ENCODE results near the gene IGLON5. TPM values are rescaled to one million over a fixed set of nuclear protein-coding genes. Genes with fewer than 3 reads are reported as not detected.

Gene IGLON5
- total RNA-seq, 1 donor from 2014 or later = 0.05 TPM

DNA sequence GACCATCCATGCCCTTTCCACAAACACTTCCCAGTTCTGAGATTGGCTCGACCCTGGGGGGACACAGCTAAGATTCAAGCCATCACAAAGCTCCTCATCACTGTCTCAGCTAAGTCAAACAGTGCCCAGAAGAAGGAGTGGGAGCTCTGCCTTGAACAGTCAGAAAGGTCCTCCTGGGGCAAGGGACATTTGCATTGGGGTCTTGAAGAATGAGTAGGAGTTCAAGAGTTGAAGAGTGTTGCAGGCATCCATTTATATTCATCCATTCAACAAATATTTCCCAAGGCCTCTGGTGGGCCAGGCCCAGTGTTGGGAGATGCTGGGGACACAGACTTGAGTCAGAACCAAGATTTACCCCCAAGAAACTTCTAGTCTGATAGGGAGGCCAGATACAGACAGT, 6.5 kb downstream of the IGLON5 start:
- DNase-seq (ENCODE audit: low read depth) = no peak

DNA sequence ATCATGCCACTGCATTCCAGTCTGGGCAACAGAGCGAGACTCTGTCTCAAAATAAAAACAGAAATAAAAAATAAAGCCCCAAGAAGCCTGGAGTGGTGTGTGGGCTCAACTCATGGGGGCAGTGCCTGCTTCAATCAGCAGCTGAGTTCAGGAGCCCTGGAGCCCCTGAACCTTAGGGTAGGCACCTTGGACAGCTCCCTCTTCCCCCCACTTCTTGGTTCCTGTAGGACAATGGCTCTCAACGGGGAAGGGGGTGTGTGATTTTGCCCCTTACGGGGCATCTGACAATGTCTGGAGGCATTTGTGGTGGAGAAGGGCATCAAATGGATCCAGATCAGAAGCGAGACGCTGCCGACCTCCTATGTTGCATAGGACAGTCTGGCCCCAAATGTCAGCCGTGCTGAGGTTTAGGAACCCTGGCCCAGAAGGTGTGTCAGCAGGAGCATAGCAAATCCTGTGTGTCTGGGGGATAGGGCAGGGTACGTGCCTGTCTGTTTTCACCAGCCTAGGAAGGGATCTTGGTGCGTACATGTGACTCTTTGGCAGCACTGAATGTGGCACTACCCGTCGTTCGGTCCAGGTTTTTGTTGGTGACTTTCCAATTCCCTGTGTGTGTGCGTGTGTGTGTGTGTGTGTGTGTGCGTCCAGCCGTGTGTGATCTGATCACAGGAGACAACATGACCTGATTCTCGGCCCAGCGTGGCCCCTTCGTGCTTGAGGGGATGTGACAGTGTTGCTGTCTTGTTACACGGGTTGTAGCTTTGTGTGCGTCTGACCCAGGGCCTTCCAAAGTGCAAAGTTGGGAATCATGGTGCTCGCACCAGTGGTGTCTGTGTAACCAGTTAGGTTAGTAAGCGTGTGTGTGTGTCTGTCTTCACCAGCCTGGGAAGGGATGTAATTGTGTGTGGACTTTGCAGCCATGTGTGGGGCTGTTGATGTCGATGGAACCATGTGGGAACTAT, 7.5 kb downstream of the IGLON5 start:
- DNase-seq (ENCODE audit: low read depth) = no peak

DNA sequence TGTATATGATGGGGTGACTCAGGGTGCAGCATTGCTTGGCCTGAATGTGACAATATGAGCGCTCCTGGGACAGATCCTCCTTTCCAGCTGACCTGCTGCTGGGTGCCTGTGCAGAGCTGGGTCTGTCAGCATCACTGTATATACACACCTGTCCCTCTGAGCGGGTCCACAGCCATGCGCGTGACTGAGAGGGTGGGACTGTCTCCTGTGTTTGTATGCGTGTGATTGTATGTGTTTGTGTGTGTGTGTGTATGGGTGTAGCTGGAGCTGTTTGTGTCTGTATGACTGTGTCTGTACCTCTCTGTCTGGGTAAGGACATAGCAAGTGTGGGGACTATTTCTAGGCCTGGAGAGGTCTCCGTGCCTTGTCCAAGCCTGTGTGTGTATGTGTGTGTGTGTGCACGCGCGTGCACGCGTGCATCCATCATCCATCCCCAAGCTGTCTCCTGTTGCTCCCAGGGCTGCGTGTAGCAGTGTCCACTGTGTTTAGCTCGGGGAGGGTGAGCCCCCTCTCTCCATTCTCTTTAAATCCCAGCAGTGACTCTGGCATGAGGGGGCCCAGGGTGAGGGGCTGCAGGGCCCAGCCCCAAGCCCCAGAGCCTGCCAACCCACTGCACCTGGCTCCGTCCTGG, 8.3 kb downstream of the IGLON5 start:
- no peak for DNase-seq (ENCODE audit: low read depth)

DNA sequence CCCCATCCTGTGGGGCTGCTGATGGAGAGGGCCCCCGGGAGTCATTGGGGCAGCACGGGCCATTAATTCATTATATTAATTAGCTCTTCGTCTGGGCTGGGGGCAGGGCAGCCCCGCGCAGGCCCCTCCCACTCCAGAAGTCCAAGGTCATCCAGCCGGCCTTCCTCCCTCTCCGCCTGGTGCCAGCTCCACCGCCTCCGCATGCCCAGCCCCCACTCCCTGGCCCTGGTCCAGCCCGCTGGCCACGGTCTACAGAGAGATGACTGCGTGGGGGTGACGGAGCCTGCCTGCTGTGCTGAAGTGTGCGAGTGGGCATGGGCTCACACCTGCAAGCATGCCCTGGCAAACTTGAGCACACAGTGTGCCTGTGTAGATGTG, 8.8 kb downstream of the IGLON5 start:
- no peak for DNase-seq (ENCODE audit: low read depth)

DNA sequence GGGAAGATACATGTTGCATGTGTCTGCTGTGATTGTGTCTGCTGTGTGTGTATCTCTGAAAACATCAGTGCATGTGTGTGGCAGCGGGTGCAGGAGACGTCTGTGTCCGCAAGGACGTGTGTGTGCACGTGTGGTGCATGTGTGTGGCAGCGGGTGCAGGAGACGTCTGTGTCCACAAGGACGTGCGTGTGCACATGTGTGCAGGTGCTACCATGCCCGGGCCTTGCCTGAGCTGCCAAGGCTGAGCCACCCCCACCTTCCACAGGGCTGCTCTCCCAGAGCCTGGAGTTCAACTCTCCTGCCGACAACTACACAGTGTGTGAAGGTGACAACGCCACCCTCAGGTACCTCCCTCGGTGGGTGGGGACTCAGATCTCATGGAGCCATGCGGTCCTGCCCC, 10.4 kb downstream of the IGLON5 start:
- no peak for DNase-seq (ENCODE audit: low read depth)

DNA sequence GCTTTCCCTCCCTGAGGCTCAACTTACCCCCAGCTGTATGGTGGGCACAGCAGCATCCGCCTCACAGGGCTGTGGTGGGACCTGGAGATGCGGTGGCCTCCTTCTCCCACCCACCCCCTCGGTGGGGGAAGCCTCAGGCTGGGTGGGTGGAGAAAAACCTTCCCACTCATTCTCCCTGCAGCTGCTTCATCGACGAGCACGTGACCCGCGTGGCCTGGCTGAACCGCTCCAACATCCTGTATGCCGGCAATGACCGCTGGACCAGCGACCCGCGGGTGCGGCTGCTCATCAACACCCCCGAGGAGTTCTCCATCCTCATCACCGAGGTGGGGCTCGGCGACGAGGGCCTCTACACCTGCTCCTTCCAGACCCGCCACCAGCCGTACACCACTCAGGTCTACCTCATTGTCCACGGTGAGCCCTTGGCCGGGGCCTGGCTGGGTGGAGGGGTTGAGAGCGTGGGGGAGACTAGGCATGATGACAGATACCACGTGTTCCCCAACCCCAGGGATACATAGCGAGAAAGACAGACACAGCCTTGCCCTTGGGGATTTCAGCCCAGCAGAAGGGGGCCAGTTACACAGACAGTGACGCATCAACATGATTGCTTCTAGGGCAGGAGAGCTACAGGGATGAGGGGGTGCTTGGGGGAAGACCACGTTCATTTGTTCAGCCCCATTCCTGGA, 12.2 kb downstream of the IGLON5 start:
- DNase-seq (ENCODE audit: low read depth) = no peak

DNA sequence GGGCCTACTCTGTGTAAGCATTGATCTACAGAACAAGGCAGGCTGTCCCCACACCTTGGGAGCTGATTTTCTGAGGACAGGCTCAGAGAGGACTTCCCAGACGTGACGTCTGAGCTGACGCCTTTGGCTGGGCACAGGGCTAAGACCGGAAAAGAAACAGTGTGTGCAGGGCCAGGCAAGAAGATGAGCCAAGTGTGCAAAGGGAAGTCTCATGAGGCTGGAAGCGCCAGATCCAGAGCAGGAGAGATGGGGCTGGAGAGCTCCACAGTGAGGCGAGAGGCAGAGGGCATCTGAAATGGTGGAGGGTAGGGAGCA, 12.7 kb downstream of the IGLON5 start:
- DNase-seq (ENCODE audit: low read depth) = no peak

DNA sequence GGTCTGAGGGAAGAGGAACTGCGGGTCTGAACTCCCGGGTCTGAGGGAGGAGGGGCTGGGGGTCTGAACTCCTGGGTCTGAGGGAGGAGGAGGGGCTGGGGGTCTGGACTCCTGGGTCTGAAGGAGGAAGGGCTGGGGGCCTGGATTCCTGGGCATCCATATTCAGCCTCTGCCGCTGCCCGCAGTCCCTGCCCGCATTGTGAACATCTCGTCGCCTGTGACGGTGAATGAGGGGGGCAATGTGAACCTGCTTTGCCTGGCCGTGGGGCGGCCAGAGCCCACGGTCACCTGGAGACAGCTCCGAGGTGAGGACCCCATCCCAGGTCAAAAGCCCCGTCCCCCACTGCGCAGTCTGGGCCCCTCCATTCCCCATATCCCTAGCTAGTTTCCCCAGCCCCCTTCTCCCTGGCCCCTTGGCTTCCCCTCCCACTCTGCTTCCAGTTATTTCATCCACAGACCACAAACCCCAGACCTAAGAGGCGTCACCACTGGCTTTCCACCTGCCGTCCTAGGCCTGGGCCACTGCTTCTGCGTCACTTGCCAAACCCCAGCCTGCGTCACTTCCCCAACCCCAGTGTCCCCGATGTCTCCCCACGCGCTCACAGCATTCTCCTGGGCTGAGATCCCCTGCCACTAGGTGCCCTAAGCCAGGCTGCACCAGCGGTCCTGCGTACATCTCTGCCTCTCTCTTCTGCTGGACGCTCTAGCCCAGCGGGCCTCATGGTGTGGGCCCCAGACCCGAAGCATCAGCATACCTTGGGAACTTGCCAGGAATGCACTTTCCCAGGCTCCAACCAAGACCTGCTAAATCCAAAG, 13.9 kb downstream of the IGLON5 start:
- DNase-seq (ENCODE audit: low read depth) = no peak

DNA sequence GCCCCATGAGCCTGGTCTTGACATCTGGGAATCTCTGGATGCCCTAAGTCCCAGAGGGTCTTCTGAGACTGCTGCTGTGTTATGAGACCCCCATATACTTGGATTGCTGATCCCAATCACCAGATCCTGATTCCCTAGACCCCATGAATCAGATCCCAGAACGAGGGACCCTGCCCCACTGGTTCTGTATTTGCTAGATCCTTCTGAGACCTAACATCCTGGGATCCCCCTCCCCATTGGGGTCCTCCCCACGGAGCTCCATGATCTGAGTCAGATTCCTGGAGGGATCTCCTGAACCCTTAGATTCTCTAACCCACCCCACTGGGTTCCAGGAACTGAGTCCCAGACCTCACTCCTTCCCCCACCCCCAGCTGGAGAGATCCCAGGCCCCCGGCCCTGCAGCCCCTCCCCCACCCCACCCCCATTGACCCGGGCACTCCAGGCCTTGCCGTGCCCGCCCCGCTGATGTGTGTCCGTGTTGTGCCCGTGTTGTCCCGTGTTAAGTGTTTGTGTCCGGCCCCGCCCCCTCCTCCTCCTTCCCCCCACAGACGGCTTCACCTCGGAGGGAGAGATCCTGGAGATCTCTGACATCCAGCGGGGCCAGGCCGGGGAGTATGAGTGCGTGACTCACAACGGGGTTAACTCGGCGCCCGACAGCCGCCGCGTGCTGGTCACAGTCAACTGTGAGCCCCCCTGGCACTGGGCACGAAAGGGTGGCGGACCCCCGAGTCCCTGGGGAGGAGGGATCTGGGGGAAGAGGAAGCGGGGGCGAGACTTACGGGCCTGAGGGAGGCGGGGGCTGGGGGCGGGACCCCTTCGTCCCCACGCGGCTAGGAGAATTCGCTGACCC, 15.0 kb downstream of the IGLON5 start:
- DNase-seq (ENCODE audit: low read depth) = no peak

DNA sequence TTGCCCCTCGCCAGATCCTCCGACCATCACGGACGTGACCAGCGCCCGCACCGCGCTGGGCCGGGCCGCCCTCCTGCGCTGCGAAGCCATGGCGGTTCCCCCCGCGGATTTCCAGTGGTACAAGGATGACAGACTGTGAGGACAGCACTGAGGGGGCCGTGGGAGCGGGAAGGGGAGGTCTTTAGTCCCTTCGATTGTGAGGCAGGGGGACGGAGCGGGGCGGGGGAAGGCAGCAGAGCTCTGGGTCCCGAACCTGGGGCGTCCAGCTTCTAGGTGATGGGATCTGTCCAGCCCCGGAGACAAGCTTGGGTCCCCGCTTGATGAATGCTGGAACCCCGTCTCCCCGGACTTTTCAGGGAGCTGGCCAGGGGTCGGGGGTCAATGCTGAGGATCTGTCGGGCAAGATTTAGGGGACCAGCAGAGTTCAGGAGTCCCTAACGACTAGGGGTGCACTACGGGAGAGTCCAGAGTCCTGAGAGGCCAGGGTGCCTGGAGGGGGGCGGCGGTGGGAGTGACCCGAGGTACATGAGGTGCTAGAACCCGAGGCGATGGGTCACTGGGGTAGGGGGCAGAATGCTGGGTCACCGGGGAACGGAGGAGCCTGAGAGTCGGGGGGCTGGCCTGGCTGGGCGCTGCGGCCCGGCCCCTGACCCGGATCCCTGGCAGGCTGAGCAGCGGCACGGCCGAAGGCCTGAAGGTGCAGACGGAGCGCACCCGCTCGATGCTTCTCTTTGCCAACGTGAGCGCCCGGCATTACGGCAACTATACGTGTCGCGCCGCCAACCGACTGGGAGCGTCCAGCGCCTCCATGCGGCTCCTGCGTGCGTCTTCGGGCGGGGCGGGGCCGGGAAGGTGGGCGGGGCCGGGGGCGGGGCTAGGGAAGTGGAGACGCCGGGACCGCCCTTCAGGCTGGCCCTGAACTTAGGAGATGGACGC, 15.9 kb downstream of the IGLON5 start:
- DNase-seq (ENCODE audit: low read depth) = peak; percentile 3

DNA sequence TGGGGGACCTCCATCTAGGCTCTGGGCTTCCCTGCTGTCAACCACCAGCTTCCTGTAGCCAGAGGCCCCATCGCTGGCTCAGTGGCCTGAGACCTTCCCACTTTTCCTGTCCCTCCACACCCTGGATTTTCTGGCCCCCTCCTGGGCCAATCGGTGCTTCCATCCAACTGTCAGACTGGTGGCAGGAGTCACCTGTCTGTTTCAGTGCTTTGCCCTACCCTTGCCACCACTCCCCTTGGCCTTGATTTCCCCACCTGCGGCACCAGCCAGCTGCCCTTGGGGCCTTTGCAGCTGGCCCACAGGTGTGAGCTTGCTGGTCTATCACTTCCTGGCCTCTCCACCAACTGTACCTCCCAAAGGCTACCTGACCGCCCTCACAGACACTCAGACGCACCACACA, 18.0 kb downstream of the IGLON5 start:
- DNase-seq (ENCODE audit: low read depth) = no peak

DNA sequence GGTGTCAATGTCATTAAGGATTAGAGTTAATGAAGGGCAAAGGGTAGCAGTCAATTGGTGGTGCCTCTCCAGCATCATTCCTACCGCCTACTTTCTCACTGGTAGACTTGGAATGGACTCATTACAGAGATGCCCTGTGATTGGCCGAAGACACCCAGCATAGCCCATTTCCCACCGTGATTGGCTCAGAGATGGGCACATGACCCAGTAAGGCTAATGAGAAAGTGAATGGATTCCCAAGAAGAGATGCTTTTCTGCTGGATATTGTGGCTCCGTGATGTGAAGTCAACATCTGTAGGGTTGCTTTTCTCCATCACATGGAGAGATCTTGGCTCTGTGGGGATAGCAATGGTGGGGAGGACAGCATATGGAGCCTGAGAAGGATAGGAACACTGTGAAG, 18.9 kb downstream of the IGLON5 start:
- no peak for DNase-seq (ENCODE audit: low read depth)

DNA sequence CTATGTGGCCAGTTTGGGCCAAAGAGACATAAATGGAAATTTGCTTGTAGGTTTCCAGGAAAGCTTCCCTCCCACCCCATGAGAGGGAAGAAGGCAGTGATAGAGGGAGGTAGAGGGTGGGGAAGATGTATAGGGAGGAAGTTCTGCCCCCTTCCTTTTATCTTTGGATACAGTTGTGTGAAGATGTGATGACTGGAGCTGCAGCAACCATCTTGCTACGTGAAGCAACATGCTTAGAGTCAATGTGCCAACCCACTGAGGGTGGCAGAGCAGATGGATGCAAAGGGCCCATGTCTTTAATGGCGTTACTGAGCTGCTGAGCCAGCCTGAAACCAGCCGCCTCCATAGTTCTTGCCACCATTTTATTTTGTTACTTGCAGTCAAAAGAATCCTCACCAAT, 19.7 kb downstream of the IGLON5 start:
- DNase-seq (ENCODE audit: low read depth) = no peak

DNA sequence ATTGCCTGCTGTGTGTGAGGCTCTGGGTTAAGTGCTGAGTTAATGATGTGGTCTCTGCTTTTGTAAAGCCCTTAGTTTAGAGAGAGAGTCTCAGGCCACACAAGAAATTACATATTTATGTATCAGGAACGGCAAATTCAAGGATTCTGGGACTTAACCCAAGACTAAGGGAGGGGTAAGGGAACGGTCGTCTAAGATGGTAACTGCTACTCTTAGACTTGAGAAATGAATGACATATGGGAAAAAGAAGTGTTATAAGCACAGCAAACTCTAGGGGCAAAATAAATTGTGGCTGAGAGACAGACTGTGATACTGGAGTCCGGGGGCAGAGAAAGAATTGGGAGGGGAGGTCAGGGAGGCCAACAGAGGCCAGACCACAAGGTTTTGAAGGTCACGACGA, 20.3 kb downstream of the IGLON5 start:
- DNase-seq (ENCODE audit: low read depth) = no peak

DNA sequence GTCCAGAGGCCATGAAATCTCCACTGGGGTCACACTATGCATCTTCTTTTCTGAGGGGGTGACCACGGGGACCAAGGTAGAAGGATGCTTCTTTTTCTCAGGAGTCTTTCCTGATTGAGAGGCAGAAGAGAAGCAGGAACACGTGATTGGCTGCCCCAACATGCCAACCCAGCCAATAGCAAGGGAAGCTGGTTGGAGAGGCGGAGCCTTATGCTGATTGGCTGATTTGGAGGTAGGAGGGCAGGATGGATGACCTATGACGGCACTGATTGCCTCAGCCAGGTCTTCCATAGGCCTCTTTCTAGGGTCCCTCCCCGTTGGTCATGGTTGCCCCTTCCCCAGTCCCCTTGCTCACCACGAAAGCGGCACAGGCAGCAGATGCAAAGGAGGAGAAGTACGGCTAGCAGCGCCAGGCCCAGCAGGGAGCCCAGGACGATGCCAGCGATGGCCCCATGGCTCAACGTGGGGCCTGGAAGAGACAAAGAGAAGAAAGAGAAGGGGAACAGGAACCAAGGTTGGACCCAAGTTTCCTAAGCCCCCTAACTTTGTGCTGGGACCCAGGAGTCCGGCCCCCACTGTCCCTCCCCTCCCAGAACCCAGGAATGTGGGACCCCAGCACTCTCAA, 22.5 kb downstream of the IGLON5 start:
- DNase-seq (ENCODE audit: low read depth) = no peak

DNA sequence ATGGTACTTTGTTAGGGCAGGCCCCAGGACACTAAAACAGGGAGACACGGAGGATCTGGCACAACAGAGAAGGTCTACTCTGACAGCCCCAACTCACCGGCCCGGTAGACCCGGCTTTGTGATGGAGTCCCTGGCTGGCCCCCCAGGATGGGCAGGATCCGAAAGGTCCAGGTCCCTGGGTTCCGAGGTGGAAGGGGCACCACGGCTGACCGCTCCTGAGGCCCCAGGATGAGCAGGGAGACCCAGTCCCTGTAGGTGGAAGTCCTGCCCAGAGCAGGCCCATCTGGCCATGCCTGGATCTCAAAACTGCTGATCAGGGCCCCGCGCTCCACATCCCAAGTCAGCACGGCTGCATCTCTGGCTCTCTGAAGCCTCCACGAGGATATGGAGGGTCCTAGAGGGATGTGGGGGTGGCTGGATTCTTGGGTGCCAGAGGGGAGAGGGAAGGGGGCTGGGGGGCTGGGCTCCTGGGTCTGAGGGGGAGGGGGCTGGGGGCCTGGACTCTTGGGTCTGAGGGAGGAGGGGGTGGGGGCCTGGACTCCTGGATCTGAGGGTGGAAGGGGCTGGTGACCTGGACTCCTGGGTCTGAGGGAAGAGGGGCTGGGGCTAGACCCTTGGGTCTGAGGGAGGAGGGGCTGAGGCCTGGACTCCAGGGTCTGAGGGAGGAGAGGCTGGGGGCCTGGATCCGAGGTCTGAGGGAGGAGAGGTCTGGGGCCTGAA, 25.9 kb downstream of the IGLON5 start:
- no peak for DNase-seq (ENCODE audit: low read depth)

DNA sequence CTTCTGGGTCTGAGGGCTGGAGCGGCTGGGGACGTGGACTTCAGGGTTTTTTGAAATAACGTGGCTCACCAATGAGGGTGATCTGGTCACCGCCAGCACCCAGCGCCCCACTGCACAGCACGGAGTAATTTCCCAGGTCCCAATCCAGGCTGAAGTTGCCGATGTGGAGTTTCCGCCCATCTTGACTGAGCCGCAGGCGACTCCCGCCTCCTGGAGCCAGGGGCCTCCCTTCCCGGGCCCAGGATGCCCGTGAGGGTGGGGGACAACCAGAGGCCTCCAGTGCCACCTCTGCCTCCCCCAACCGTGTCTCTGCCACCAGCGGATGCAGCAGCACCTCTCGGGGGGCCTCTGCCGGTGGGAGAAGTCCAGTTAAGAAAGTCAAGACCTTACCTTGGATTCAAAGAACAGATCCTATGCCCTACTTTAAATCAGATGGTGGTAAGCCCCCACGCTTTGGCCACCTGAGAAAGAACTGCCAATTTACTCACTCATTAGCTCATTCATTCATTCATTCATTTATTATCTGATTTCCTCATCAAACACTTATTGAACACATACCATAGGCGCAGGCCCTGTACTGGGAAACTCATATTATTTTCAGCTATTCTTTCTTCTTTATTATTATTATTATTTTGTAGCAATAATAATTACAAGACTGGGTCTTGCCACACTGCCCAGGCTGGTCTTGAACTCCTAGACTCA, 26.6 kb downstream of the IGLON5 start:
- no peak for DNase-seq (ENCODE audit: low read depth)
